PC-9 (cell line): ENCODE results near the gene LAMP5. TPM values are rescaled to one million over a fixed set of nuclear protein-coding genes. Genes with fewer than 3 reads are reported as not detected.

Experiments used
- BruUV-seq: library from RNA; stranded (reverse); fragments of 400-500 nt; replicated peaks from 2 replicates; lab custom pipeline; 2021; lab: Mats Ljungman, UMichigan
- CTCF ChIA-PET: fragments of 300-600 bp; sonication (Branson Sonifier 250); formaldehyde crosslinking; loops from one replicate; lab custom pipeline; 2022; ENCODE audit warnings: antibody characterized with exemption; lab: Charles Lee
- POLR2A ChIA-PET: fragments of 300-600 bp; sonication (Branson Sonifier 250); formaldehyde crosslinking; loops from one replicate; lab custom pipeline; 2022; ENCODE audit warnings: antibody characterized with exemption; ENCODE audit not compliant: unreplicated experiment; lab: Charles Lee
- DNase-seq, 2 experiments: peaks; one replicate each; pipeline versions ENCODE4 v3.0.0 to v3.0.0-alpha.2; 2015 to 2022; ENCODE audit warnings: mixed read lengths in 1 of 2
- H2AFZ ChIP-seq: fragments of 200-600 bp; sonication (generic); 2 replicates; pipeline ENCODE4 v1.8.1; 2017; ENCODE audit warnings: antibody characterized with exemption
- H3F3A ChIP-seq: fragments of 200-600 bp; sonication (generic); 2 replicates; pipeline ENCODE4 v1.8.1; 2017; ENCODE audit warnings: antibody characterized with exemption, mild to moderate bottlenecking, low read depth; ENCODE audit not compliant: insufficient read depth
- H3K27ac ChIP-seq: fragments of 200-600 bp; sonication (generic); 2 replicates; pipeline ENCODE4 v1.6.1; 2016; ENCODE audit warnings: mixed run types
- H3K27me3 ChIP-seq: fragments of 200-600 bp; sonication (generic); 2 replicates; pipeline ENCODE4 v1.6.1; 2016; ENCODE audit warnings: low read depth, mixed run types; ENCODE audit not compliant: insufficient read depth
- H3K36me3 ChIP-seq: fragments of 200-600 bp; sonication (generic); 2 replicates; pipeline ENCODE4 v1.6.1; 2016; ENCODE audit warnings: low read depth, mixed run types
- H3K4me1 ChIP-seq: fragments of 200-600 bp; sonication (generic); replicated peaks from 2 replicates; pipeline ENCODE4 v1.6.1; 2016; ENCODE audit warnings: mixed run types; ENCODE audit not compliant: insufficient read depth
- H3K4me2 ChIP-seq: fragments of 200-600 bp; sonication (generic); 2 replicates; pipeline ENCODE4 v1.6.1; 2017; ENCODE audit warnings: mixed run types
- H3K4me3 ChIP-seq: fragments of 200-600 bp; sonication (generic); 2 replicates; pipeline ENCODE4 v1.6.1; 2016; ENCODE audit warnings: mixed run types
- H3K79me2 ChIP-seq: fragments of 200-600 bp; sonication (generic); 2 replicates; pipeline ENCODE4 v1.6.1; 2017; ENCODE audit warnings: low read depth, mixed run types
- H3K9me2 ChIP-seq: fragments of 200-600 bp; sonication (generic); 2 replicates; pipeline ENCODE4 v1.8.1; 2017; ENCODE audit warnings: mild to moderate bottlenecking; ENCODE audit not compliant: insufficient read depth
- H3K9me3 ChIP-seq: fragments of 200-600 bp; sonication (generic); 2 replicates; pipeline ENCODE4 v1.8.1; 2016; ENCODE audit warnings: low read depth; ENCODE audit not compliant: insufficient read depth
- H4K20me1 ChIP-seq: fragments of 200-600 bp; sonication (generic); 2 replicates; pipeline ENCODE4 v1.8.1; 2017; ENCODE audit not compliant: insufficient read depth
- CTCF ChIP-seq: fragments of 200-600 bp; sonication (generic); conservative IDR thresholded peaks from 2 replicates; pipeline ENCODE4 v1.6.1; 2017; ENCODE audit warnings: mixed run types, antibody characterized with exemption, mild to moderate bottlenecking, moderate library complexity
- EZH2 ChIP-seq: fragments of 200-600 bp; sonication (generic); IDR thresholded peaks from 2 replicates; pipeline ENCODE4 v1.8.0; 2017; ENCODE audit warnings: antibody characterized with exemption, low read depth
- intact Hi-C: fragments of 100-400 bp; cut with micrococcal nuclease; formaldehyde crosslinking; loops from one replicate; pipeline ENCODE4 v1.10.0; 2022; ENCODE audit not compliant: unreplicated experiment
- total RNA-seq: library from RNA; stranded (reverse); gene quantifications from 2 replicates; pipeline ENCODE4 v1.2.3, GENCODE V29; 2021

Gene LAMP5
- total RNA-seq, 1 experiment from 2014 or later: not detected

DNA sequence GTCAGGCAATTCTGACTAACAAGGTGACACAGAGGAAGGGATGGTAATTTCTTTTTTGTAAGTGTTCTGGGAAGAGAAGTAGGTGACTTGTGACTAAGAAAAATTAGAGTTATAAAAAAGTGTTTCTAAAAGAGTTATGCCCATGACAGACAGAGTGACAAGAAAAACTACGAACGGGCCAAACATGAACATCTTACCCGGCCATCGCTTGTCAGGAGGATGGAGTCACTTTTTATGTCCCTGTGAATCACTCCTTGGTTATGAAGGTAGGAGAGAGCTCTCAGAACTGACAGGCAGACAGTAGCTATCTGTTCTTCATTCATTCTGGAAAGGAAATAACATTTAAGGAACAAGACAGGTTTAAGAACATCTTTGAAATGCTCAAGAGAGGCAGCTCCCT lies 43.0 kb downstream of the LAMP5 start:
- H4K20me1 ChIP-seq: no peaks in the 10 kb centered on the region
- H3K27ac ChIP-seq: no peak overlapping the region
- intact Hi-C loops: no loop called here
- H3K4me3 ChIP-seq: no peak overlapping the region
- H3F3A ChIP-seq: no peaks in the 10 kb centered on the region
- no peaks in the 10 kb centered on the region for H3K4me1 ChIP-seq
- ChIA-PET POLR2A (no interaction called here), CTCF (no interaction called here)
- H3K36me3 ChIP-seq: no peaks in the 10 kb centered on the region
- BruUV-seq: no TSS peak
- H3K4me2 ChIP-seq: no peak overlapping the region
- TF ChIP-seq CTCF (no peak), EZH2 (no peak)
- no peaks in the 10 kb centered on the region for H3K9me2 ChIP-seq
- no peak for DNase-seq
- H3K9me3 ChIP-seq: no peaks in the 10 kb centered on the region
- no peak overlapping the region for H2AFZ ChIP-seq
- no peaks in the 10 kb centered on the region for H3K79me2 ChIP-seq
- peaks cover 51% of the 10 kb centered on the region for H3K27me3 ChIP-seq

GRCh38 chr20:9565910-9566550 lies 51.6 kb downstream of the LAMP5 start:
- no peak overlapping the region for H2AFZ ChIP-seq
- no peak overlapping the region for H3K27ac ChIP-seq
- no TSS peak for BruUV-seq
- no peak overlapping the region for H3K4me2 ChIP-seq
- H3K27me3 ChIP-seq: peaks cover 42% of the 10 kb centered on the region
- H3K4me1 ChIP-seq: no peaks in the 10 kb centered on the region
- no peak overlapping the region for H3K4me3 ChIP-seq
- no peaks in the 10 kb centered on the region for H3K36me3 ChIP-seq
- no peaks in the 10 kb centered on the region for H4K20me1 ChIP-seq
- no peaks in the 10 kb centered on the region for H3K9me2 ChIP-seq
- POLR2A ChIA-PET: interaction anchor here (0.6 kb wide), 1 partner anchor 32 kb away, joined by 11 read pairs; no protein-coding TSS in a partner anchor
- no peaks in the 10 kb centered on the region for H3K9me3 ChIP-seq
- TF ChIP-seq CTCF: no peak
- H3K79me2 ChIP-seq: no peaks in the 10 kb centered on the region
- intact Hi-C loops: no loop called here
- CTCF ChIA-PET: no interaction called here
- no peaks in the 10 kb centered on the region for H3F3A ChIP-seq
- DNase-seq: no peak

- Histone ChIP-seq H3K27me3 (peaks cover 38% of the 10 kb centered on the region), H3K4me2 (no peak overlapping the region), H4K20me1 (no peaks in the 10 kb centered on the region), H3K36me3 (no peaks in the 10 kb centered on the region), H3K4me1 (no peaks in the 10 kb centered on the region), H2AFZ (no peak overlapping the region), H3K79me2 (no peaks in the 10 kb centered on the region), H3K9me2 (no peaks in the 10 kb centered on the region), H3K9me3 (no peaks in the 10 kb centered on the region), H3K27ac (no peak overlapping the region), H3F3A (no peaks in the 10 kb centered on the region), H3K4me3 (no peak overlapping the region)
- intact Hi-C loops: no loop called here
- BruUV-seq: no TSS peak
- TF ChIP-seq EZH2 (no peak), CTCF (no peak)
- ChIA-PET POLR2A (no interaction called here), CTCF (no interaction called here)
- DNase-seq: no peak
Observed at GRCh38 chr20:9566977-9567376, 52.6 kb downstream of the LAMP5 start.
